H9 (cell line): ENCODE data around the gene ERCC8. TPM values are rescaled to one million over a fixed set of nuclear protein-coding genes. Genes with fewer than 3 reads are reported as not detected.

Experiments used
- DNase-seq: peaks from one replicate; pipeline ENCODE4 v3.0.0-alpha.2; 2017
- H2AFZ ChIP-seq: one replicate; pipeline ENCODE4 v1.6.1; 2013; ENCODE audit warnings: mild to moderate bottlenecking, low read length, control low read depth, moderate library complexity
- H2AK5ac ChIP-seq: 2 replicates; pipeline ENCODE4 v1.6.1; 2013; ENCODE audit warnings: low read length, control low read depth, mixed read lengths; ENCODE audit not compliant: insufficient read length
- H2BK120ac ChIP-seq: one replicate; pipeline ENCODE4 v1.6.1; 2013; ENCODE audit warnings: low read depth, mild to moderate bottlenecking, low read length, control low read depth, inconsistent platforms; ENCODE audit not compliant: poor library complexity, severe bottlenecking
- H2BK12ac ChIP-seq: 2 replicates; pipeline ENCODE4 v1.6.1; 2013; ENCODE audit warnings: low read length, control low read depth, mixed read lengths, low read depth; ENCODE audit not compliant: insufficient read length
- H2BK15ac ChIP-seq: 2 replicates; pipeline ENCODE4 v1.6.1; 2013; ENCODE audit warnings: low read depth, low read length, control low read depth
- H2BK20ac ChIP-seq: one replicate; pipeline ENCODE4 v1.6.1; 2013; ENCODE audit warnings: low read depth, mild to moderate bottlenecking, low read length, control low read depth, inconsistent platforms; ENCODE audit not compliant: poor library complexity, severe bottlenecking
- H2BK5ac ChIP-seq: 2 replicates; pipeline ENCODE4 v1.6.1; 2013; ENCODE audit warnings: low read length, control low read depth, mixed read lengths; ENCODE audit not compliant: insufficient read length
- H3K14ac ChIP-seq: 2 replicates; pipeline ENCODE4 v1.6.1; 2013; ENCODE audit warnings: low read length, control low read depth; ENCODE audit not compliant: insufficient read depth
- H3K18ac ChIP-seq: 2 replicates; pipeline ENCODE4 v1.6.1; 2013; ENCODE audit warnings: low read depth, mild to moderate bottlenecking, mixed read lengths, low read length, control low read depth; ENCODE audit not compliant: insufficient read length
- H3K23ac ChIP-seq: 2 replicates; pipeline ENCODE4 v1.6.1; 2013; ENCODE audit warnings: low read length, control low read depth, mixed read lengths, low read depth; ENCODE audit not compliant: insufficient read length
- H3K23me2 ChIP-seq: 2 replicates; pipeline ENCODE4 v1.6.1; 2013; ENCODE audit warnings: low read depth, mild to moderate bottlenecking, mixed read lengths, low read length, control low read depth; ENCODE audit not compliant: insufficient read length, poor library complexity, severe bottlenecking
- H3K27ac ChIP-seq: 2 replicates; pipeline ENCODE4 v1.5.1; 2013; ENCODE audit warnings: low read length, control low read depth, mixed read lengths, low read depth; ENCODE audit not compliant: insufficient read length
- H3K27me3 ChIP-seq: 2 replicates; pipeline ENCODE4 v1.6.1; 2013; ENCODE audit warnings: low read length, control low read depth, inconsistent platforms; ENCODE audit not compliant: insufficient read depth
- H3K4ac ChIP-seq: 2 replicates; pipeline ENCODE4 v1.6.1; 2013; ENCODE audit warnings: low read depth, mild to moderate bottlenecking, control low read depth, inconsistent platforms, low read length, moderate library complexity
- H3K4me1 ChIP-seq: 2 replicates; pipeline ENCODE4 v1.6.1; 2013; ENCODE audit warnings: low read length, control low read depth, inconsistent platforms; ENCODE audit not compliant: insufficient read depth
- H3K4me2 ChIP-seq: 2 replicates; pipeline ENCODE4 v1.6.1; 2013; ENCODE audit warnings: low read length, control low read depth, mixed read lengths; ENCODE audit not compliant: insufficient read length, insufficient read depth
- H3K56ac ChIP-seq: 2 replicates; pipeline ENCODE4 v1.6.1; 2013; ENCODE audit warnings: low read depth, mild to moderate bottlenecking, mixed read lengths, low read length, control low read depth; ENCODE audit not compliant: insufficient read length
- H3K79me1 ChIP-seq: 2 replicates; pipeline ENCODE4 v1.6.1; 2013; ENCODE audit warnings: low read depth, mild to moderate bottlenecking, moderate library complexity, low read length, control low read depth, inconsistent platforms; ENCODE audit not compliant: insufficient read depth, poor library complexity, severe bottlenecking
- H3K79me2 ChIP-seq: 2 replicates; pipeline ENCODE4 v1.6.1; 2013; ENCODE audit warnings: low read length, control low read depth, inconsistent platforms; ENCODE audit not compliant: insufficient read depth
- H3K9ac ChIP-seq: 2 replicates; pipeline ENCODE4 v1.6.1; 2013; ENCODE audit warnings: low read length, control low read depth, mixed read lengths; ENCODE audit not compliant: insufficient read length; ENCODE audit errors: extremely low read depth
- H3K9me3 ChIP-seq: one replicate; pipeline ENCODE4 v1.6.1; 2013; ENCODE audit warnings: low read depth, low read length, inconsistent platforms; ENCODE audit not compliant: control insufficient read depth
- H3T11ph ChIP-seq: one replicate; pipeline ENCODE4 v1.6.1; 2013; ENCODE audit warnings: mild to moderate bottlenecking, low read length, control low read depth, inconsistent platforms
- H4K20me1 ChIP-seq: one replicate; pipeline ENCODE4 v1.6.1; 2013; ENCODE audit not compliant: control insufficient read depth, insufficient read length, insufficient read depth
- H4K5ac ChIP-seq: 2 replicates; pipeline ENCODE4 v1.6.1; 2013; ENCODE audit warnings: low read depth, mild to moderate bottlenecking, mixed read lengths, low read length, control low read depth; ENCODE audit not compliant: insufficient read length
- H4K8ac ChIP-seq: replicated peaks from 2 replicates; pipeline ENCODE4 v1.6.1; 2013; ENCODE audit warnings: low read length, control low read depth, mixed read lengths, low read depth; ENCODE audit not compliant: insufficient read length
- H4K91ac ChIP-seq: 2 replicates; pipeline ENCODE4 v1.6.1; 2013; ENCODE audit warnings: low read depth, mild to moderate bottlenecking, moderate library complexity, mixed read lengths, low read length, control low read depth; ENCODE audit not compliant: insufficient read length
- H3K27ac Mint-ChIP-seq, 3 experiments: 2 replicates in 2 of 3; 3 replicates in 1 of 3; pipeline ENCODE4 v1.8.0; 2020 to 2021; ENCODE audit warnings: mixed read lengths in 3 of 3, mild to moderate bottlenecking in 1 of 3, moderate library complexity in 1 of 3
- H3K27me3 Mint-ChIP-seq: 2 replicates; pipeline ENCODE4 v1.8.0; 2021; ENCODE audit warnings: low read depth, mild to moderate bottlenecking, moderate library complexity, mixed read lengths
- H3K36me3 Mint-ChIP-seq, 3 experiments: 2 replicates in 2 of 3; 3 replicates in 1 of 3; pipeline ENCODE4 v1.8.0; 2020 to 2021; ENCODE audit warnings: low read depth in 3 of 3, mixed read lengths in 3 of 3; ENCODE audit not compliant: insufficient read depth in 1 of 3
- H3K4me1 Mint-ChIP-seq, 2 experiments: 2 replicates each; pipeline ENCODE4 v1.8.0; 2020; ENCODE audit warnings: mixed read lengths in 2 of 2
- H3K4me3 Mint-ChIP-seq, 2 experiments: 2 replicates in 1 of 2; 3 replicates in 1 of 2; pipeline ENCODE4 v1.8.0; 2020 to 2021; ENCODE audit warnings: mild to moderate bottlenecking in 2 of 2, mixed read lengths in 2 of 2, moderate library complexity in 1 of 2
- H3K9me3 Mint-ChIP-seq, 2 experiments: 2 replicates in 1 of 2; 3 replicates in 1 of 2; pipeline ENCODE4 v1.8.0; 2020; ENCODE audit warnings: mild to moderate bottlenecking in 2 of 2, mixed read lengths in 2 of 2, moderate library complexity in 1 of 2
- CTCF ChIP-seq: fragments of 200-600 bp; sonication (generic); conservative IDR thresholded peaks from 3 replicates; pipeline ENCODE4 v1.8.0; 2021; ENCODE audit warnings: antibody characterized with exemption, mild to moderate bottlenecking
- total RNA-seq: library from RNA; stranded (reverse); gene quantifications from 2 replicates; pipeline ENCODE4 v1.2.1, GENCODE V29; 2021

ERCC8 gene
- total RNA-seq, 1 experiment from 2014 or later, result 18.0 TPM

GRCh38 chr5:60927450-60927849 lies 17.4 kb downstream of the ERCC8 start:
- no peaks in the 10 kb centered on the region for H3K79me1 ChIP-seq
- H3K79me2 ChIP-seq, result no peaks in the 10 kb centered on the region
- H4K8ac ChIP-seq, result no peak overlapping the region
- H2AFZ ChIP-seq, result no peak overlapping the region
- no peak overlapping the region for H2BK15ac ChIP-seq
- no peaks in the 10 kb centered on the region for H3K4me1 ChIP-seq
- no peak overlapping the region for H3K23ac ChIP-seq
- no peak overlapping the region for H3K4ac ChIP-seq
- H3K9me3 ChIP-seq, result no peaks in the 10 kb centered on the region
- no peaks in the 10 kb centered on the region for H3K23me2 ChIP-seq
- H3K27me3 ChIP-seq, result no peaks in the 10 kb centered on the region
- H3K56ac ChIP-seq, result no peak overlapping the region
- no peaks in the 10 kb centered on the region for H4K20me1 ChIP-seq
- no peaks in the 10 kb centered on the region for H3K27me3 Mint-ChIP-seq
- TF ChIP-seq CTCF, result no peak
- no peak overlapping the region for H3K27ac Mint-ChIP-seq
- H4K5ac ChIP-seq, result no peak overlapping the region
- no peak overlapping the region for H3K27ac ChIP-seq
- no peak overlapping the region for H2AK5ac ChIP-seq
- H2BK120ac ChIP-seq, result no peak overlapping the region
- H3T11ph ChIP-seq, result no peak overlapping the region
- no peak overlapping the region for H4K91ac ChIP-seq
- H2BK5ac ChIP-seq, result no peak overlapping the region
- no peak overlapping the region for H3K4me2 ChIP-seq
- H3K14ac ChIP-seq, result no peak overlapping the region
- peaks cover 7 to 12% (median 10%) of the 10 kb centered on the region in 3 experiments; a peak in 5 of 7 replicates for H3K36me3 Mint-ChIP-seq
- no peaks in the 10 kb centered on the region for H3K9me3 Mint-ChIP-seq
- no peak overlapping the region for H3K9ac ChIP-seq
- H2BK12ac ChIP-seq, result no peak overlapping the region
- H3K18ac ChIP-seq, result no peak overlapping the region
- no peak overlapping the region for H3K4me3 Mint-ChIP-seq
- DNase-seq, result no peak
- H2BK20ac ChIP-seq, result no peak overlapping the region
- no peaks in the 10 kb centered on the region for H3K4me1 Mint-ChIP-seq
